Measurements from ENCODE around the gene TYW1. TPM values are rescaled to one million over a fixed set of nuclear protein-coding genes. Genes with fewer than 3 reads are reported as not detected.

The TYW1 gene
- total and polyA plus RNA-seq, 2 of the 8 experiments (the other 6 are each of a cell fraction or from before 2014, with no cell fraction given), result 8.8 to 16.2 TPM

DNA sequence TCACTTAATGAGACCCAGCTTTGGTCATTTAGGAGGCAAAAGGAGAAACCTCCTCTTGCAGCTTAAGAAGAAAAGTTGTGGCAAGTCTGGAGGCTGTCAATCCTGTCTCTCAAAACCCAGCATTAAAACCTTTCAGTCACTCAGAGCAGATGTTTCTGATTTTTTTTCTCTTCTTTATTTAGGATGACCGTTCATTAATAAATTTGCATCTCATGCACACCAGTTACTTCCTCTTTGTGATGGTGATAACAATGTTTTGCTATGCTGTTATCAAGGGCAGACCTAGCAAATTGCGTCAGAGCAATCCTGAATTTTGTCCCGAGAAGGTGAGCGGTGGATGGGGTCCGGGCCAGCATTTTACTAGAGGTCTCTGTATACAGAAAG, 43.6 kb upstream of the TYW1 start:
- Histone ChIP-seq H3K14ac (ENCODE audit: insufficient read length) (no peak overlapping the region), H2BK120ac (replicated peaks; ENCODE audit: low read depth, low read length) (no peak overlapping the region), H3K4me2 (ENCODE audit: insufficient read depth in 1 of 2, low read depth in 2 of 2, low read length in 2 of 2) (no peak overlapping the region), H3K4ac (replicated peaks; ENCODE audit: insufficient read length, low read depth, low read length) (no peak overlapping the region), H3K79me1 (ENCODE audit: low read depth, low read length) (no peaks in the 10 kb centered on the region), H3K4me1 (replicated peaks in 1 of 4; ENCODE audit: control insufficient read depth in 3 of 4, insufficient read depth in 4 of 4, low read length in 3 of 4) (no peaks in the 10 kb centered on the region; a peak in 3 of 7 replicates), H3K9ac (replicated peaks in 1 of 4; ENCODE audit: extremely low read depth in 1 of 4, low read depth in 3 of 4, low read length in 3 of 4) (no peak overlapping the region), H3K23ac (ENCODE audit: insufficient read length) (no peak overlapping the region), H3K27ac (ENCODE audit: low read depth, low read length) (no peak overlapping the region), H3K36me3 (ENCODE audit: control insufficient read depth in 2 of 4, insufficient read depth in 4 of 4, low read length in 3 of 4) (peaks cover 9 to 70% (median 45%) of the 10 kb centered on the region in 4 experiments), H4K8ac (ENCODE audit: extremely low read depth, insufficient read depth, low read length) (no peak overlapping the region), H3K56ac (replicated peaks; ENCODE audit: insufficient read length, low read depth, low read length) (no peak overlapping the region), H2AK5ac (ENCODE audit: low read depth, low read length) (no peak overlapping the region), H3K79me2 (ENCODE audit: control insufficient read depth in 1 of 2, insufficient read depth in 2 of 2, low read length in 2 of 2) (no peaks in the 10 kb centered on the region), H4K20me1 (replicated peaks in 1 of 2; ENCODE audit: control insufficient read depth in 1 of 2, insufficient read depth in 2 of 2, low read length in 2 of 2) (peaks cover 0 to 4% of the 10 kb centered on the region in 2 experiments), H2BK12ac (ENCODE audit: low read depth, low read length) (no peak overlapping the region), H2BK5ac (ENCODE audit: low read depth, low read length) (no peak overlapping the region; the same call in 1 of the 2 replicates), H3K23me2 (ENCODE audit: low read depth, low read length) (no peaks in the 10 kb centered on the region), H3K4me3 (ENCODE audit: extremely low read depth in 1 of 4, insufficient read depth in 2 of 4, low read depth in 3 of 4, low read length in 4 of 4) (no peak overlapping the region), H3K27me3 (replicated peaks in 1 of 4; ENCODE audit: control insufficient read depth in 3 of 4, extremely low read depth in 1 of 4, insufficient read depth in 3 of 4, low read length in 3 of 4) (no peaks in the 10 kb centered on the region), H4K5ac (ENCODE audit: insufficient read length, low read depth, low read length) (no peak overlapping the region), H2AFZ (ENCODE audit: low read length) (no peak overlapping the region), H2BK20ac (ENCODE audit: low read length) (no peak overlapping the region), H3K18ac (ENCODE audit: extremely low read depth, low read length) (no peak overlapping the region), H3K9me3 (ENCODE audit: insufficient read depth in 2 of 2, low read depth in 1 of 2, low read length in 1 of 2) (no peaks in the 10 kb centered on the region), H4K91ac (replicated peaks; ENCODE audit: insufficient read length, low read length) (no peak overlapping the region), H2BK15ac (ENCODE audit: low read length) (no peak overlapping the region)
- ChIA-PET POLR2A (ENCODE audit: partially characterized antibody) (no interaction called here), CTCF (ENCODE audit: partially characterized antibody) (interaction anchor here (0.9 kb wide), 1 partner anchor 115 kb away, joined by 3 read pairs; no protein-coding TSS in a partner anchor)
- 94% methylated on average over 5 of the region's 5 CpGs; no CpG with 5 or more reads in 1 of the 2 experiments for WGBS, 2 experiments (ENCODE audit: extremely low coverage in 1 of 2, insufficient coverage in 1 of 2, insufficient read length in 1 of 2, insufficient replicate concordance in 2 of 2, low coverage in 1 of 2, low lambda C conversion rate in 2 of 2, missing lambda C conversion rate in 1 of 2)
- no peak for DNase-seq (ENCODE audit: low read depth in 1 of 2, low spot score in 2 of 2)
- no peak for FAIRE-seq
- no peak for TF ChIP-seq CTBP2 (IDR thresholded peaks at IDR 0.05; ENCODE audit: borderline replicate concordance, insufficient read depth, insufficient read length, low read length)
- TF ChIP-seq BRCA1 (IDR thresholded peaks at IDR 0.05; ENCODE audit: low read depth, low read length), result no peak
- TF ChIP-seq, protein P1, sequence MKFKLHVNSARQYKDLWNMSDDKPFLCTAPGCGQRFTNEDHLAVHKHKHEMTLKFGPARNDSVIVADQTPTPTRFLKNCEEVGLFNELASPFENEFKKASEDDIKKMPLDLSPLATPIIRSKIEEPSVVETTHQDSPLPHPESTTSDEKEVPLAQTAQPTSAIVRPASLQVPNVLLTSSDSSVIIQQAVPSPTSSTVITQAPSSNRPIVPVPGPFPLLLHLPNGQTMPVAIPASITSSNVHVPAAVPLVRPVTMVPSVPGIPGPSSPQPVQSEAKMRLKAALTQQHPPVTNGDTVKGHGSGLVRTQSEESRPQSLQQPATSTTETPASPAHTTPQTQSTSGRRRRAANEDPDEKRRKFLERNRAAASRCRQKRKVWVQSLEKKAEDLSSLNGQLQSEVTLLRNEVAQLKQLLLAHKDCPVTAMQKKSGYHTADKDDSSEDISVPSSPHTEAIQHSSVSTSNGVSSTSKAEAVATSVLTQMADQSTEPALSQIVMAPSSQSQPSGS (IDR thresholded peaks at IDR 0.05; ENCODE audit: low read length), result no peak
- no peak for TF ChIP-seq TAF1 (IDR thresholded peaks at IDR 0.05; ENCODE audit: low read depth, low read length)
- no peak for TF ChIP-seq POU5F1 (IDR thresholded peaks at IDR 0.05; ENCODE audit: low read depth, low read length)
- no peak for TF ChIP-seq YY1 (IDR thresholded peaks at IDR 0.05; ENCODE audit: low read depth, low read length)
- no peak for TF ChIP-seq BACH1 (IDR thresholded peaks at IDR 0.05; ENCODE audit: low read length)
- TF ChIP-seq KDM1A (IDR thresholded peaks at IDR 0.05; ENCODE audit: borderline replicate concordance, low read length), result no peak
- TF ChIP-seq KDM4A (IDR thresholded peaks at IDR 0.05; ENCODE audit: low read depth, low read length, severe bottlenecking), result no peak
- TF ChIP-seq JUND (IDR thresholded peaks at IDR 0.05; ENCODE audit: low read length), result no peak
- no peak for TF ChIP-seq KDM5A (IDR thresholded peaks at IDR 0.05; ENCODE audit: low read length)
- no peak for TF ChIP-seq MAX (IDR thresholded peaks at IDR 0.05)
- TF ChIP-seq ASH2L (IDR thresholded peaks at IDR 0.05; ENCODE audit: low read length), result no peak
- TF ChIP-seq NRF1 (IDR thresholded peaks at IDR 0.05; ENCODE audit: low read depth, low read length), result no peak

Data from H1 (cell line).